CD4-positive, alpha-beta T cell treated with Interleukin-4 for 1 hour (primary cell): ENCODE measurements around the gene HNF1A.
"Not testable (repeated sequence)": the region's sequence is repeated elsewhere in the genome, so short reads cannot be mapped to it uniquely, and the experiment has no call there.

Experiments
- DNase-seq, 2 donors: peaks; one replicate each; pipeline ENCODE4 v3.0.0-alpha.2; 2020 to 2022

Gene HNF1A

GRCh38 chr12:120978296-120979219 lies at the start of gene HNF1A:
Gene HNF1A, plus strand, starts transcription at chr12:120978543. Its CDS starts 226 bp downstream, at chr12:120978769.
- DNase-seq: no peak

GRCh38 chr12:120928864-120929652 lies 49.3 kb upstream of the HNF1A start:
- no peak for DNase-seq

- DNase-seq: no peak
These were observed 48.3 kb upstream of the HNF1A start for GRCh38 chr12:120930032-120930431.

GRCh38 chr12:120932058-120932457 lies 46.3 kb upstream of the HNF1A start:
- DNase-seq: no peak

- DNase-seq: no peak
These were observed 45.3 kb upstream of the HNF1A start for GRCh38 chr12:120932956-120933526.

- no peak for DNase-seq
These were observed 44.6 kb upstream of the HNF1A start for GRCh38 chr12:120933786-120934185.

GRCh38 chr12:120936197-120936596 lies 42.1 kb upstream of the HNF1A start:
- DNase-seq: no peak

GRCh38 chr12:120938496-120938895 lies 39.8 kb upstream of the HNF1A start:
- no peak for DNase-seq

GRCh38 chr12:120939523-120939922 lies 38.8 kb upstream of the HNF1A start:
- peak; percentile 5 to 45 for DNase-seq

- DNase-seq: no peak
These were observed 38.3 kb upstream of the HNF1A start for GRCh38 chr12:120940006-120940405.

GRCh38 chr12:120940799-120941198 lies 37.5 kb upstream of the HNF1A start:
- DNase-seq: no peak

- DNase-seq: no peak
These were observed 36.9 kb upstream of the HNF1A start for GRCh38 chr12:120941412-120941811.

- DNase-seq: no peak
These were observed 36.4 kb upstream of the HNF1A start for GRCh38 chr12:120941846-120942405.

- no peak for DNase-seq
These were observed 34.9 kb upstream of the HNF1A start for GRCh38 chr12:120943482-120943881.

GRCh38 chr12:120944645-120945217 lies 33.6 kb upstream of the HNF1A start:
- DNase-seq: peak; percentile 48 to 60

- not testable (repeated sequence) for DNase-seq
These were observed 32.8 kb upstream of the HNF1A start for GRCh38 chr12:120945516-120945915.

GRCh38 chr12:120950260-120950799 lies 28.0 kb upstream of the HNF1A start:
- DNase-seq: not testable (repeated sequence)

- DNase-seq: no peak
These were observed 27.5 kb upstream of the HNF1A start for GRCh38 chr12:120950807-120951206.

- DNase-seq: no peak
These were observed 23.1 kb upstream of the HNF1A start for GRCh38 chr12:120955232-120955631.

GRCh38 chr12:120956579-120957300 lies 21.6 kb upstream of the HNF1A start:
- DNase-seq: no peak

- DNase-seq: no peak
These were observed 19.0 kb upstream of the HNF1A start for GRCh38 chr12:120959111-120959878.
